GM23338 (cell line): ENCODE results near the gene VIP. TPM values are rescaled to one million over a fixed set of nuclear protein-coding genes. Genes with fewer than 3 reads are reported as not detected.

Experiments
- ATAC-seq: fragments of 200-7000 bp; cut with Tn5 transposase; 3 replicates; pipeline ENCODE4 v1.9.1; 2020
- DNase-seq: peaks from one replicate; pipeline ENCODE4 v3.0.0-alpha.2; 2015; ENCODE audit warnings: low spot score
- H2AFZ ChIP-seq: fragments of 200-600 bp; sonication (generic); 2 replicates; pipeline ENCODE4 v1.8.0; 2016; ENCODE audit warnings: antibody characterized with exemption, mild to moderate bottlenecking, moderate library complexity
- H3F3A ChIP-seq: fragments of 200-600 bp; sonication (generic); replicated peaks from 2 replicates; pipeline ENCODE4 v1.8.0; 2017; ENCODE audit warnings: antibody characterized with exemption, mixed run types, low read depth
- H3K27ac ChIP-seq: fragments of 200-600 bp; sonication (generic); 2 replicates; pipeline ENCODE4 v1.6.1; 2016; ENCODE audit warnings: low read depth
- H3K27me3 ChIP-seq: fragments of 200-600 bp; sonication (generic); 2 replicates; pipeline ENCODE4 v1.8.0; 2016; ENCODE audit warnings: mild to moderate bottlenecking, mixed run types, moderate library complexity; ENCODE audit not compliant: insufficient read depth
- H3K36me3 ChIP-seq: fragments of 200-600 bp; sonication (generic); 2 replicates; pipeline ENCODE4 v1.8.0; 2016; ENCODE audit warnings: mild to moderate bottlenecking; ENCODE audit not compliant: insufficient read depth
- H3K4me1 ChIP-seq: fragments of 200-600 bp; sonication (generic); 2 replicates; pipeline ENCODE4 v1.8.0; 2016; ENCODE audit warnings: mild to moderate bottlenecking, moderate library complexity; ENCODE audit not compliant: insufficient read depth
- H3K4me2 ChIP-seq: fragments of 200-600 bp; sonication (generic); 2 replicates; pipeline ENCODE4 v1.7.1; 2017; ENCODE audit warnings: mixed run types
- H3K4me3 ChIP-seq: fragments of 200-600 bp; sonication (generic); 2 replicates; pipeline ENCODE4 v1.6.1; 2016; ENCODE audit warnings: mixed run types
- H3K79me2 ChIP-seq: fragments of 200-600 bp; sonication (generic); replicated peaks from 2 replicates; pipeline ENCODE4 v1.8.0; 2017; ENCODE audit warnings: mild to moderate bottlenecking; ENCODE audit not compliant: insufficient read depth
- H3K9me2 ChIP-seq: fragments of 200-600 bp; sonication (generic); 2 replicates; pipeline ENCODE4 v1.8.0; 2017; ENCODE audit not compliant: insufficient read depth
- H4K20me1 ChIP-seq: fragments of 200-600 bp; sonication (generic); replicated peaks from 2 replicates; pipeline ENCODE4 v1.8.0; 2017; ENCODE audit warnings: mild to moderate bottlenecking; ENCODE audit not compliant: insufficient read depth
- H3K27ac Mint-ChIP-seq: 2 replicates; pipeline ENCODE4 v1.8.0; 2020; ENCODE audit warnings: inconsistent platforms, mild to moderate bottlenecking, moderate library complexity, mixed read lengths
- H3K27me3 Mint-ChIP-seq: 3 replicates; pipeline ENCODE4 v1.8.0; 2022; ENCODE audit warnings: low read depth, mild to moderate bottlenecking, moderate library complexity, mixed read lengths, inconsistent platforms; ENCODE audit not compliant: insufficient read depth, poor library complexity
- H3K36me3 Mint-ChIP-seq: 3 replicates; pipeline ENCODE4 v1.8.0; 2021; ENCODE audit warnings: low read depth, mild to moderate bottlenecking, inconsistent platforms, moderate library complexity, mixed read lengths
- H3K4me1 Mint-ChIP-seq: 3 replicates; pipeline ENCODE4 v1.8.0; 2020; ENCODE audit warnings: mild to moderate bottlenecking, inconsistent platforms, mixed read lengths
- H3K4me3 Mint-ChIP-seq: 3 replicates; pipeline ENCODE4 v1.8.0; 2021; ENCODE audit warnings: moderate library complexity, mild to moderate bottlenecking, inconsistent platforms, mixed read lengths
- H3K9me3 Mint-ChIP-seq: 3 replicates; pipeline ENCODE4 v1.8.0; 2020; ENCODE audit warnings: moderate library complexity, mild to moderate bottlenecking, inconsistent platforms, mixed read lengths
- CTCF ChIP-seq, 2 experiments: fragments of 200-600 bp in 1 of 2; sonication (generic) in 1 of 2; conservative IDR thresholded peaks; 2 replicates each; pipeline versions ENCODE4 v1.5.1 to v1.6.1; 2016 to 2017; ENCODE audit warnings: antibody characterized with exemption in 2 of 2, low read depth in 2 of 2, mild to moderate bottlenecking in 2 of 2, moderate library complexity in 1 of 2
- ETS1 ChIP-seq: IDR thresholded peaks from 2 replicates; pipeline ENCODE4 v1.6.1; 2016; ENCODE audit warnings: antibody characterized with exemption
- JUNB ChIP-seq: IDR thresholded peaks from one replicate; pipeline ENCODE4 v1.6.1; 2016; ENCODE audit warnings: antibody characterized with exemption; ENCODE audit not compliant: unreplicated experiment
- REST ChIP-seq: IDR thresholded peaks from one replicate; pipeline ENCODE4 v1.6.1; 2018; ENCODE audit warnings: antibody characterized with exemption; ENCODE audit not compliant: unreplicated experiment
- ZNF114 ChIP-seq: fragments of 250-450 bp; sonication (Bioruptor Pico); IDR thresholded peaks from 2 replicates; pipeline ENCODE4 v1.5.0; 2020; ENCODE audit warnings: mild to moderate bottlenecking, moderate library complexity
- polyA plus RNA-seq: library from polyadenylated mRNA; unstranded; fragments of >200 nt; fragmentation: Nextera tagmentation; extraction: Ambion mirVana; gene quantifications from 2 replicates; pipeline ENCODE4 v1.2.1, GENCODE V29; 2016
- total RNA-seq: library from RNA; depleted of rRNA; stranded (reverse); fragments of >200 nt; shearing (Covaris generic); gene quantifications from 2 replicates; pipeline ENCODE4 v1.2.3, GENCODE V29; 2014

Gene VIP
- total and polyA plus RNA-seq, 2 experiments from 2014 or later = not detected

GRCh38 chr6:152748843-152749242, 1.8 kb upstream of the VIP start:
- no peaks in the 10 kb centered on the region for H3K36me3 ChIP-seq
- no peak overlapping the region for H2AFZ ChIP-seq
- H3K27me3 ChIP-seq = no peaks in the 10 kb centered on the region
- H3K27ac ChIP-seq = no peak overlapping the region
- H3K4me3 Mint-ChIP-seq = no peak overlapping the region
- TF ChIP-seq REST = no peak
- peak in 1 of 2 experiments; percentile 49; a peak in 3 of 4 replicates for TF ChIP-seq CTCF (conservative IDR thresholded peaks at IDR 0.05; ENCODE audit: low read depth in 2 of 2)
- no peaks in the 10 kb centered on the region for H3K9me2 ChIP-seq
- H4K20me1 ChIP-seq = no peaks in the 10 kb centered on the region
- no peaks in the 10 kb centered on the region for H3K36me3 Mint-ChIP-seq
- no peaks in the 10 kb centered on the region for H3K79me2 ChIP-seq
- H3K9me3 Mint-ChIP-seq = no peaks in the 10 kb centered on the region
- no peaks in the 10 kb centered on the region for H3K27me3 Mint-ChIP-seq
- peak; percentile 44 for DNase-seq
- no peak overlapping the region for H3K4me3 ChIP-seq
- H3K27ac Mint-ChIP-seq = no peak overlapping the region
- peaks cover 13% of the 10 kb centered on the region; the same call in 1 of the 2 replicates for H3K4me1 ChIP-seq
- no peak for ATAC-seq
- H3K4me1 Mint-ChIP-seq = peaks cover 9% of the 10 kb centered on the region
- no peak overlapping the region for H3K4me2 ChIP-seq
- no peaks in the 10 kb centered on the region for H3F3A ChIP-seq

- Histone ChIP-seq H3K9me2 (no peaks in the 10 kb centered on the region), H3K4me2 (no peak overlapping the region), H3K27me3 (no peaks in the 10 kb centered on the region), H2AFZ (no peak overlapping the region), H4K20me1 (no peaks in the 10 kb centered on the region), H3K4me3 (no peak overlapping the region), H3K79me2 (no peaks in the 10 kb centered on the region), H3K4me1 (peaks cover 13% of the 10 kb centered on the region; the same call in 1 of the 2 replicates), H3K27ac (no peak overlapping the region), H3K36me3 (no peaks in the 10 kb centered on the region), H3F3A (no peaks in the 10 kb centered on the region)
- Mint-ChIP-seq H3K36me3 (no peaks in the 10 kb centered on the region), H3K9me3 (no peaks in the 10 kb centered on the region), H3K27ac (no peak overlapping the region), H3K27me3 (no peaks in the 10 kb centered on the region), H3K4me3 (no peak overlapping the region), H3K4me1 (peaks cover 9% of the 10 kb centered on the region)
- no peak for DNase-seq
- ATAC-seq = no peak
- no peak for TF ChIP-seq JUNB
- no peak for TF ChIP-seq ETS1
- no peak for TF ChIP-seq REST
- TF ChIP-seq ZNF114 (CRISPR knock-in tag) = no peak
These were observed 1.3 kb upstream of the VIP start for GRCh38 chr6:152749336-152749735.
